Hindlimb muscle (tissue), 1 donor: ENCODE results near the gene RAC2. TPM values are rescaled to one million over a fixed set of nuclear protein-coding genes. Genes with fewer than 3 reads are reported as not detected.

Experiments
- DNase-seq: peaks from one replicate; pipeline ENCODE4 v3.0.0-alpha.2; 2013
- polyA plus RNA-seq: library from polyadenylated mRNA; unstranded; fragments of 120-200 nt; gene quantifications from one replicate; pipeline ENCODE4 v1.2.1, GENCODE V29; 2013; ENCODE audit not compliant: insufficient read length

Gene RAC2
- polyA plus RNA-seq, 1 donor: 5.6 TPM

DNA sequence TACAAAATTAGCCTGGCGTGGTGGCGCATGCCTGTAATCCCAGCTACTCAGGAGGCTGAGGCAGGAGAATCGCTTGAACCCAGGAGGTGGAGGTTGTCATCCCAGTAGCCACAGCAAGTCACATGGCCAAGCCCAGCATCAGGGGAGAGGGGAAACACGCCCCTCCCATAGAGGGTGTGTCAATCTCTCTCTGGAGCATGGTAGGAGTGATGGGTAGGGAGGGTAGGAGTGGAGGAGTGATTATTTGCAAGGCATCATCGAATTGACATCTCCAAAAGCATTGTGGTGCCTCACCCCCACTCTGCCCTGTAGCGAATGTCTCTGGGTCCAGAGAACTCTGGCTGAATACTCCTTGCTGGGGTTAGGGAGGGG is 25.7 kb downstream of the RAC2 start:
- no peak for DNase-seq

DNA sequence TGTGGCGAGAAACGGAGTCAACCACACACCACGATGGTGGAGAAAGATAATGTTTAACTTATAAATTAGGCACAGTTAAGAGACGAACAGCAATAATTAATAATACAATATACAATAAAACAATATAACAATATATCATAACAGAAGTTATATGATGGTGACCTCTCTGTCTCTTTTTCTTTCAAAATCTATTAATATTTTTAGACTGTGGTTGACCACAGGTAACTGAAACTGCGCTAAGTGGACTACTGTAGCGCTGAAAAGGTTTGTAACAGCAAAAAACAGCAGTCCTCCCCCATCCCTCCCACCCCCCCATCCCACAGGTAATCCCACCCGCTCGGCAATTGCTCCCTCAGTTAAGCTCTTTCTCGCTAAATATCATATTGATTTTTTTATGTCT is 28.2 kb downstream of the RAC2 start:
- DNase-seq: no peak

DNA sequence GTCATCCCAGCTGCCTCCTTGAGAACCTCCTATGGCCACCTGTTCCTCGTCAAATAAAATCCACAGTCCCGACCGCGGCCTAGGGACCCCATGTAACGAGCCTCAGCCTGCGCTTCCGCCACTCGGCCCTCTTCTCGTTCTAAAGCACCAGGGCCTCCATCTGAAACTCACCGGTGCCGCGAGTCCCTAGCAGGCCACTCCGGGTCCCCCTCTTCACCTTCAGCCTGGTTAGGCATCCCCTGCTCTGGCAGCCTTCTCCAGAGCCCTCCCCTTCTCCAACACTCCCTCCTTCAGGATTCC is 29.4 kb downstream of the RAC2 start:
- DNase-seq: no peak

DNA sequence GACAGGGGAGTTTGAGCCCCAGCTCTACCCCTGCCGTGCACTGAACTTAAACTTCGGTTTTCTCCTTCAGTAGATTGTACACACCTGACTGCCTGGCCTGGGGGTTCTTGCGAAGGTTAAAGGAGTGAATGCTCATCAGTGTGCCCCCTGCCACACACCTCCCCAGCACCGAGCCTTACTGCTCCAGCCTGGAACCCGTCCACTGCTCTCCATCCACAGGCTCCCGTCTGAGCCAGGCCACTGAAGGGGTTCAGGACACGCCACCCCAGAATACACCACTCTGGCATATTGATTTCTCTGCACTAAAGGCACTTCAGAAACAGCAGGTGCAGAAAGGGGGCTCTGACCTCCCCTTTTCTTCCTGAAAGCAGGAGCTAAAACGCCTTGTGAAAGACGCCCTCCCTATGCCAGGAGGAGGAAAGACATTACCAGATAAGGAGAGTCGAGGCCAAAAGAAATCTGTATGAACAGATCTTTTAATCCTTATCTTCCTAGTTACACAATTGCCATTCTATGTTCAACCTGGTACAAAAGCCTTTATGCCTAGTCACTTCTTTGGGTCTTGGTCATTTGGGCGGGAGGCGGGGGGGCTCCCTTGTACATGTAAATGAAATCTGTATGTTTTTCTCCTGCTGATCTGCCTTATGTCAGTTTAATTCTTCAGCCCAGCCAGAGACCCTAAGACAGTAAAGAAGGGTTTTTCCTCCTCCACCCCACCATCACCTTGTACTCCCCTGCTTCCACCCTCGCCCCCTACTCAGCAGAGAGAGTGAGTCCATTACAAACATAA is 29.9 kb downstream of the RAC2 start:
- no peak for DNase-seq

DNA sequence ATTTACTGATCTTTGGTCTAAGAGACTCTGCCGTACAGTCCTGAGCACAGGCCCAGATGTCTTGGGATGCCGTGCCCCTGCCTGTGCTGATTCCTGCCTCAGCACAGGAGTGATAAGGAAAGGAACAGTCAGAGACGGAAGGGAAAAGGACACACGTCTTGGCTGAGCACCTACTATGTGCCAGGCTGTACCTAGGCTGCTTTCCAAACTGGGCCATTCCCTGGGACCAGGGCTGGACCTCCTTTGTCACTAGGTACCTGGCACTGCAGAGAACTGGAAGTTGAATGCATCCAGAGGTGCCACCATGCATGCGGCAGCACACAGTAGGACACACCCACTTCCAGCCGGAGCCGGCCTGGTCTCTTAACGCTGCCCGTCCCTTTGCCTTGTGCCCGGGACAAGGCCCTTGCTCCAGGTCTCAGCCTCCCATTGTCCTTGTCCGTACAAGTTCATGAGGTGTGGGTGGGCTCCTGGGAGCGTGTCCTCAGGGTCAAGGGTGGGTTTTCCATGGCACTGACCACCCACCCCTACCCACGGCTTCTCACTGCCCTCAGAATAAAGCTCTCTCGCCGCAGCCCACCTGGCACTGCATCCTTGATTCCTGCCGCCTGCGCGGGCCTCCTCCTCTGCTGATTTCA is 30.7 kb downstream of the RAC2 start:
- no peak for DNase-seq

DNA sequence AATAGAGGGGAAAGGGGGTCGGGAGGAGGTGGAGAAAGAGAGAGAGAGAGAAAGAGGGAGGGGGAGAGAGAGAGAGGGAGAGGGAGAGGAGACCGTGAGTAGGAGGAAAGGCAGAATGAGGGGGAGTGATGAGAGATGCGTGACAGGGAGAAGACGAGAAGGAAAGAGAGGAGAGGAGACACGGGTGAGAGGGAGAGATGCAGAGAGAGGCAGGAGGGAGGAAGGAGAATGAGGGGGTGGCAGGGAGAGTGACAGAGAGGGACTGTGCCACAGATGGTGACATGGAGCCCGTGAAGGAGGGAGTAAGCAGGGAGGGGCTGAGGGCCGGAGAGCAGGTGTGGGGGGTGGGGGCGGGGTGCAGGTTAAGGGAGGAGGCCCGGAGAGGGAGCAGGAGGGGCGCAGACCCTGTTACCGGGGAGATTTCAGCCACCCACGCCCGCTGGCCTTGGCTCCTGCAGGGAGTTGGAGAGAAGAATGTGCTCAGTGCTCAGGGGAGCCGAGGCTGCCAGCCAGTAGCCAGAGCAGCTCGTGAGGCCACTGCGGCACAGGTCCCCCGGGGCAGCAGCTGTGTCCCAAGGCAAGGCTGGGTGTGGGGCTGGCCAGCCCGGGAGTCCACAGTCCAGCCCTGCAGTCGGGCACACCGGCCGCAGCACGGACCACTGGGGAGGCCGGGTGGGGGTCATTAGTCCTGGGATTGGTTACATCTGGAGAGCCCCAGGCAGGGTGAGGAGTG is 31.7 kb downstream of the RAC2 start, which contains the start of gene SSTR3:
TSS of gene SSTR3 (minus strand) at position 304 of the 733 bp plus-strand sequence. CDS start 4,674 bp downstream, outside the sequence.
- no peak for DNase-seq

DNA sequence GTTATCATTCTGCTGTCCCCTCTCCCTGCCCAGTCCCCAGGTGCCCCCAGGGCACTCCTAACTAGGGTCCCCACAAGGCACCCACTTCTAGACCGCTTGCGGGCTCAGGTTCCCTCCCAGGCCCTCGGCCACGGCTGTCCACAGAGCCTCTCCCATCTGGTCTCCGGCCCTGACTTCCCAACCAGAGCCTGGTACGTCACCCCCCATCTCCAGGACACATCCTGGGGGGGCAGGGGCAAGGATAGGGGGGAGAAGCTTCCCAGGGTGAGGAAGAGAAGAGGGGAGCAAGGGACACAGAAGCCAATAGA is 32.2 kb downstream of the RAC2 start:
- DNase-seq: no peak

DNA sequence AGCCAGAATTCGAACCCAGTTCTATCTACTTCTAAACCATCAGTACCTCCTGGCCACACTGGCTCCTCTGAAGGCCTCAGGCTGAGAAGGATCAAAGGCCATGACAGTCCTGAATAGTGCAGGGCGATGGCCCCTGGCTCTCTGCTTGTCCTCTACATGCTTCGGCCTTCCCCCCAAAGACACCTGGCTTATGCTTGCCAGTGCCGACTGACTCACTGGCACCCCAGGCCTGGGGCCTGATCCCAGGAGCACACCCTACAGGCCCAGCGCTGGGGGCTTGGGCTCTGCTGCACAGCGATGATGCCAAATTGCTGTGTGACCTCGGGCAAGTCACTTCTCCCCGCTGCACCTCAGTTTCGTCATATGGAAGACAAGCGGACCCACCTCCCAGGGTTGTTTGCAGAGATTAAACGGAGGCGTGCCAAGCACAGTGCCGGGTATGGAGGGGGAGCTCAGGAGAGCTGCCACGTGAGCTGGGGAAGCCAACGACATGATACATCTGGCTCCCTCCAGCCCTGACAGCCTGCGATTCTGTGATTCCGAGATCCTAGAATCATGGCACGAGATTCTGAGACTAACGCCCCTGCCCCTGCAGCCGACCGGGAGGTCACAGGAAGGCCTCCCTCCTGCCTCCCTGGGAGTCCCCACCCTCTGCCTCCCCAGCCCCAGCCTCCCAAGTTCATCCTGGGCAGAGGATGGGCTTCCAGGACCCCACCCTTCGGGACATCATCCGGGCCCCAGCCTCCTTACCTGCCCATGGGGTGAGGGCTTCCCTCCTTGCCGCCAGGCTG is 32.8 kb downstream of the RAC2 start:
- no peak for DNase-seq

DNA sequence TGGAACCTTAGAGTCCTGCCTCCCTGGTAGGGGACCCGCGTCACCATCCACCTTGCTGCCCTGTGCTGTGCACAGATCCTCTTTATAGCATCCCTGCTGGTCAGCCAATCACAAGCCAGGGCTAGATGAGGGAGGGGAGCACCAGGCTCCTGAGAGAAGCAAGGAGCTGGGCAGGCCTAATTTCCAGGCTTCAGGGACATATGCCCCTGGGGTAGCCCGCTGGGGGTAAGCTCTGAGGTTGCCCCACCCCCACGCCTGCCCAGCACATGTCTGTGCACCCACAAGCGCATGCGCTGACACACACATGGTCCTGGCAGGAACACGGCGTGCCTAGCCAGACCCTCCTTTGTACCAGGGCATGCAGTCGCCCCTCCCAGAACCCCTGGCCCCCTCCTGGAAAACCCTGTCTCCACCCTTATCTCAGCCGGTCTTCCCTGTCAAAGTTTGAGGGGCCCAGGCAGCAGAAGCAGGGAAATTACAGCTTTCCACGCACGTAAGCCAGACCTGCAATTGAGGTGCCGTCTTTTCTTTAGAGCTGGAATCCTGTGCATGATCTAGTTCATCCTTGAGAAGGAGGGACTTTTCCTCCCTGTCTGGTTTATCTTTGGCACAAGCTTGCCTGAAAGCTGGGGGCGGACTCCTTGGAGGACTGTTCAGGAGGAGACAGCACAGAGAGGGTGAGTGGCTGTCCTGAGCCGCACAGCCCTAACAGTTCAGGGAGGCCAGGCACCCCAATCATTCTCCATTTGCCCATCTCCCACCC is 33.8 kb downstream of the RAC2 start:
- DNase-seq: no peak

DNA sequence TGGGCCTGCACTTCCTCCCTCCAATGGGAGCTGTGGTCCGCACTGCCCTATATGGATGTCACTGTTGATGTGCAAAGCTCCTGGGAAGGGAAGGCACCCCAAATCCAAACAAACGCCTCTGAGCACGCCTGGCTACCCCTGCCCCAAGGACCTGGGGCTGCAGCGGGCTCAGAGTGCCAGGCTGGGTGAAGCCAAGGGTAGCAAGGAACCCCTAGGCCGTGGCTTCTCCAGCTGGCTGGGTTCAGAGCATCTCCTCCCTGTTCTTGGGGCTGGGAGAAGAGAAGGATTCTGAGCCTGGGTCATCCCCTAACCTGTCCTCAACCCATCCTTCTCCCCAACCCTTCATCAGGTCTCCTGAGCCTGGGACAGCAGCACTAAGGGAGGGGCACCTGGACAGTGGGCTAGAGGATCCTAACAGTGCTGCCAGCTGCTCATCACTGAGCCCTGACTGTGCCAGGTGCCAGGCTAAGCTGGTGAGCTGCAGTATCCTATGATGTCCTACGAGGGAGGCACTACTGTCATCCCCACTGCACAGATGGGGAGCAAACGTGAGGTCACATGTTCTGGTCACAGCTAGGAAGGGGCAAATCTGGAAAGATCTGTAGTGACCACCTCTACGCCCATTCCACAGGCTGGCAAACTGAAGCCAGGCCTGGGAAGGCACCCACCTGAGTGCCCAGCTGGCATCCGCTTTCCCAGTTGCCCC is 34.8 kb downstream of the RAC2 start:
- DNase-seq: no peak

DNA sequence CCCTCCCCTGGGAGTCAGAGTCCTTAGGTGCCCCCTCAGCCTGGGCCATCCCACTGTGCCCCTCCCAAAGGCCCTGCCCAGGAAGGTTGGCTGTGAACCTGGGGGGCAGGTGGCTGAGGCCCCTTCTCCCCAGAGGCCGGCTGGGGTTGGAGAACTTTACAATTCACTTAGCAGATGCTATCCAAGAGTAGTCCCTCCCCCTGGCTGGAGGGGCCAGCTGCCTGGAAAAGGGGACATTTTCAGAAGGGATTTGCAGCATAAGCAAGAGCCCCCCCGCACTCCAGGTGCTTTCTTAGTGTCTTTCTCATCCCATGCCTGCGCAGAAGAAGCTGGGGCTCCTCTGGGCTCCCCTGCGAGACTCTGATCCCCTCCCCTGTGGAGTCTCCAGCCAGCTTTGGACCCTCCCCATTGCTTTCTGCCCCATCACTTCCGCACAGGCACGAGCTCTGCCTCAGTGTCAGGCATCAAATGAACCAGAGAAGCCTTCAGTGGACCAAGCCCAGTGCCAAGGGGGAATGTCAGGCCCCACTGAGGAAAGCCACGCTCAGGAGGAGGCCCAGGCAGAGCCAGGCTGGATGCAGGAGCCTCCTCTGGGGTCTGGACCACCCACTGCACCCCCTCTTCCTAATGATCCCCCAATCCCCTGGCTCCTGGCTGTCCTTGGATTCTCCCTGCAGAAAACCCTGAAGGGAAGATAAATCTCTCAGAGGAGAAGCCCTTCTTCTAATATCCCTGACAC is 35.5 kb downstream of the RAC2 start:
- DNase-seq: no peak

DNA sequence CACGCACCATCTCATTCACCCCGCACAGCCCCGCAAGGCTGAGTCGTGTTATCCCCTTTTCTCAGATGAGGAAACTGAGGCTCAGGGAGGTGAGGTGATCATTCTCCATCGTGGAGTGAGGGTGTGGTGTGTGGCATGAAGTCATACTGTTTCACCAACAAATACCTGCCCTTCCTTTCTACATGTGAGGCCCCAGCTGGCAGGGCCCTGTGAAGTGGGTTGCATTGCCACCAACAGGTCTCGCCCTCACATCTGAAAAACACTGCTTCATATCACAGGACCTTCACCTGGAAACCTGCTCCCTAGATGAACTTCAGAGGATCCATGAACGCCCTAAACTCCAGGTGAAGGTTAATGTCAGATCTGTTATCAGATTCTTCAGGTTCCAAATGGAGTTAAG is 36.1 kb downstream of the RAC2 start:
- DNase-seq: no peak

DNA sequence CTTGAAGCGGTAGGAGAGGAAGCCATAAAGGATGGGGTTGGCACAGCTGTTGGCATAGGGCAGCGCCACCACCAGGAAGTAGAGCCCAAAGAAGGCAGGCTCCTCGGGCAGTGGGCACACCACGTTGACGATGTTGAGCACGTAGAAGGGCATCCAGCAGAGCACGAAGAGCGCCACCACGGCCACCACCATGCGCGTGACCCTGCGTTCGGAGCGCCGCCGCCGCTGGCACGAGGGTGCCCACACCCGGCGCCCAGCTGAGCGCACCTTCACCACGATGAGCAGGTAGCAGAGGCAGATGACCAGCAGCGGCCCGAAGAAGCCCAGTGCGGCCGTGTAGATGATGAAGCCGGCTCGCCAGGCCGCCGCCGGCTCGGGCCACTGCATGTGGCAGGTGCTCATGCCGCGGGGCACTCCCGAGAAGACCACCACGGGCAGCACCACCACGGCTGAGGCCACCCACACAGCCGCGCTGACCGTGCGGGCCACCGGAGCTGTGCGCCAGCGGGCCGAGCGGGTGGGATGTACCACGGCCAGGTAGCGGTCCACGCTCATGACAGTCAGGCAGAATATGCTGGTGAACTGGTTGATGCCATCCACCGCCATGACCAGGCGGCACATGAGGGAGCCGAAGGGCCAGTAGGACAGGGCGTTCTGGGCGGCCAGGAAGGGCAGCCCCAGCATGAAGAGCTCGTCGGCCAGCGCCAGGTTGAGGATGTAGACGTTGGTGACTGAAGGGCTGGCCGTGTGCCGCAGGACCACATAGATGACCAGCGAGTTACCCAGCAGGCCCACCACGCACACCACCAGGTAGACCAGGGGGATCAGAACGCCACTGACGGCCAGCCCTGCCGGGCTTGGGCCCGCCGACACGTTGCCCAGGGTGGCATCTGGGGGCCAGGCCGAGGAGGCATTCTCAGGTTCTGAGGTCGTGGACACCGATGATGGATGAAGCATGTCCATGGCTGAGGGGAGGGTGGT is 36.9 kb downstream of the RAC2 start:
- DNase-seq: no peak

DNA sequence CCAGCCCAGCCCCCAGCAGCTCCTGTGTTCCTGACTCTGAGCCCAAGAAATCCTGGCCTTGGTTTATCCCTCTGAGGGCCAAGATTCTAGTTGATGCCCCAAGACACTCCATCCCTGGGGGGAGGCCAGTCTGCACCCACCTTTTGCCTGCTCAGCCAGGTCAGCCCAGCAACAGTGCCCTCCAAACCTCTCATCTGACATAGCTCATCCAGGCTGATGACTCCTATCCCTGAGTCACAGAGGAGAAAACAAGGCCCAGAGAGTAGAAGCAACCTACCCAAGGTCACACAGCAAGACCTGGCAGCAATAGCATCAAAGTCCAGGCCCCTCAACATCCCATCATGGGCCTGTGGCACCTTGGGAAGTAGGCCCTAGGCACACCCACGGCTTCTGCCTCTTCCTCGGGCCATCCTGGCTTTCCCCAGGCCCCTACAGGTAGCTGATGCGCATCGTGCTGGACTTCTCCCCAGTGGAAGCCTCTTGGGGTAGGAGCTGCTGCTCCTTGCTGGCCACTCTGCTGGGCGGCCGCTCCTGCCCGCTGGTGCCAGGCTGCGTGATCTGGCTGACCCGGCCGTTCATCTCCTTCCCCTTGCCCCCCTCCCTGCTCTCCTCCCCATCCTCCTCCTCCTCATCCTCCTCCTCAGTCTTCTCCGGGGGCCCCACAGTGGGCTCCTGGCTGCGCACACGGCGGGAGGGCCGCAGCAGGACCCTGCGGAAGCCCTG is 37.8 kb downstream of the RAC2 start:
- no peak for DNase-seq

DNA sequence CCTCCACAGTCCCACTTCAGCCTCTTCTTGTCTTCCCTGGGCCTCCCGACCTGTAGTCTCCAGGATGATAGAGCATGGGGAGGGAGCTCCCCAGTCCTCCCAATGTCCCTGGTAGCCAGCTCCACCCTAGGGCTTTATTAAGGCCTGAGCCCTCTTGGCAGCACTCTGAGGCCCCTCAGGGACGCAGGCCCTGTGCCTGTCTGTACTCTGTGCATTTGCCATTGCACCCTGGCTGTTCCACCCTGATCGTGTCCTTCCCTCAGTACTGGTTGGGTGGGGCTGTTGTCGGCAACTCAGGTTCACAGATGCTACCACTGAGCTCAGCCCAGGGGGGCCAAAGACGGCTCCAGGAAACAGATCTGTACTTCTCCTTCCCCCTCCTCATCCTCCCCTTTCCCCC is 39.0 kb downstream of the RAC2 start:
- DNase-seq: no peak

DNA sequence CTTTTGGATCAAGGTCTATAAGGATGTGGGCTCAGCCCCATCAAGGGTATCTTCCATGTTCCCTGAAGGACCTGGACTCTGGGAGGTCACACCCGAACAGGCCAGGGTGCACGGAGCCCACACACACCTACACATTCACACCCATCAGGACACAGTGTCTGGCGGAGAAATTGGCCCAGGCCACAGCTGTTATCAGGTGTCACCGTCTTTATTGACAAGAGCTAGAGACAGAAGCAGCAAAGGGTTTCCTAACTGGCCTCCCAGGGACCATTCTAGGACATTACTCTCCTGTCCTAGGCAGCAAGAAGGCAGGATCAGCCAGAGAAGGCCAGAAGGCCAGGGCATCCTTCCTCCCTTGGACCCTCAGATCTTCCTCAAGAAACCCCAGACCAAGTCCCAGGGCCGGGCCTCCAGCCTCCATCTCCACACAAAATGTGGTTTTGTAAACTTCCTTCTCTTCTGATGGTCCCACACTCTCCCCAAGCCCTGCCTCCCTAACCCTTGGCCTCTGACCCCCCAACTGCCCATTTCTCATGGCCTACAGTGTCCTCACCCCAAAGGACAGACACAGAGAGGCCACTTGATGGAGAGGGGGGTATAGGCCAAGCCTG is 39.9 kb downstream of the RAC2 start:
- DNase-seq: no peak

DNA sequence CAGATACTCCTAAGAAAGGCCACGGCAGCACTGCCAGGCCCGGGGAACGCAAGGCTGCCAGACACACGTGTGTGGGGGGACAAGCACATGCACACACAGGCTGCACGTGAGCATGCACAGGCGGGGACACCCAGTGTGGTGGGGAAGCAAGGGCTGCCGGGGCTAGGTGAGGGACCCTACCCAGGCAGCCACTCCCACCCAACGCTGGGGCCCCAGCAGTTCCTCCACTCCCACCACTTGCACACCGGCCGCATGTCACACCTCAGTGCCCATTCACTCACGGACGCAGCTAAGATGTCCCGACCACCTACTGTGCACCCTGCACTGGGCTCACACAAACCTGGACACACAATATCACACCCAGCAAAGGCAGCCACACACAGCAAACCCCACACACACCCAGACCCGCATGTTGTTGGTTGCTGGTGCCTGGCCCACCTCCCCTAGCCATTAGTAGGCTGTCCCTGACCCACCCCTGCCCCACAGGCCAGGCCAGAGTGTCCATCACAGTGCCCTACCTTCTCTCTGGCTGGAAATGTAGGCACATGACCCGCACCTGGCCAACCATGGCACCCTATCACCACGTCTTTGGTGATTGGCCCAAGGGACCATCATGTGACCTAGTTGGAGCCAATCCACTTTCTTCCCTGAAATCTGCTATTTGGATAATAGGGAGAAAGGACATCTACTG is 40.6 kb downstream of the RAC2 start:
- no peak for DNase-seq

DNA sequence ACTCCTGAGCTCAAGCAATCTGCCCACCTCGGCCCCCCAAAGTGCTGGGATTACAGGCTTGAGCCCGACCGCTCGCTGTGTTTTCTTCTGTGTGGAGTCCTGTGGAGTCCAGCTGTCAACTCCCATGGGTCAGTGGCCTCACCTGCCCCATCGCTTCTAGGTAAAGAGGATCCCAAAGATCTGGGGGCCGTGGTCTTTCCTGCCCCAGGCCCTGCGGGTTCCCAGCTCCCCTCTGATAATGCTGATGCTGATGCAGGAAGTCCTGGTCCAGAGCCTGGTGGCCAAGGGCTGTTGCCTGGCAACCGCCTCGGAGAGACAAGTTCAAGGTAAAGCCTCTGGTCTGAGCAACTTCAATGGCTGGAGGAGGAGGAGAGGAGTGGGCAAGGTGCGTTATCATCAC is 41.4 kb downstream of the RAC2 start:
- no peak for DNase-seq
